Fibroblast of lung (primary cell): ENCODE results near the gene RNF25.

ENCODE experiments used
- CTCF ChIP-seq, 2 donors: IDR thresholded peaks in 1 of 2; conservative IDR thresholded peaks in 1 of 2; 1 replicate in 1 of 2; 2 replicates in 1 of 2; pipeline ENCODE4 v1.5.1; 2011 to 2012; ENCODE audit warnings: low read length in 2 of 2, control low read depth in 1 of 2, inconsistent platforms in 1 of 2, low read depth in 1 of 2, mild to moderate bottlenecking in 1 of 2
- EZH2 ChIP-seq: IDR thresholded peaks from 2 replicates; pipeline ENCODE4 v1.5.1; 2012; ENCODE audit warnings: low read length, control low read depth, mild to moderate bottlenecking; ENCODE audit errors: missing control alignments

- no peak for TF ChIP-seq CTCF (conservative IDR thresholded peaks at IDR 0.05 in 1 of 2, IDR thresholded peaks at IDR 0.05 in 1 of 2; ENCODE audit: low read depth in 1 of 2, low read length in 2 of 2)
- TF ChIP-seq EZH2, result no peak
These were observed 7.3 kb upstream of the RNF25 start for GRCh38 chr2:218679119-218679518.
